Osteoblast (primary cell): ENCODE data around the gene PACSIN2. TPM values are rescaled to one million over a fixed set of nuclear protein-coding genes. Genes with fewer than 3 reads are reported as not detected.

Experiments
- DNase-seq: peaks from one replicate; pipeline ENCODE4 v3.0.0; 2011; ENCODE audit warnings: low spot score, mixed read lengths; ENCODE audit not compliant: insufficient read length; ENCODE audit errors: missing footprints
- H2AFZ ChIP-seq: 2 replicates; pipeline ENCODE4 v1.6.0; 2011; ENCODE audit warnings: mild to moderate bottlenecking, low read length
- H3K27ac ChIP-seq: 2 replicates; pipeline ENCODE4 v1.5.1; 2011; ENCODE audit warnings: mild to moderate bottlenecking, low read depth, low read length, moderate library complexity
- H3K27me3 ChIP-seq: 2 replicates; pipeline ENCODE4 v1.6.0; 2012; ENCODE audit warnings: mild to moderate bottlenecking, control low read depth, inconsistent platforms, low read length, moderate library complexity; ENCODE audit not compliant: insufficient read depth
- H3K36me3 ChIP-seq: 2 replicates; pipeline ENCODE4 v1.5.1; 2011; ENCODE audit warnings: mild to moderate bottlenecking, low read length, control low read depth, moderate library complexity; ENCODE audit not compliant: insufficient read depth
- H3K4me1 ChIP-seq: 2 replicates; pipeline ENCODE4 v1.5.1; 2011; ENCODE audit warnings: mild to moderate bottlenecking, low read length, control low read depth, moderate library complexity; ENCODE audit not compliant: insufficient read depth
- H3K4me2 ChIP-seq: 2 replicates; pipeline ENCODE4 v1.6.0; 2011; ENCODE audit warnings: mild to moderate bottlenecking, low read length; ENCODE audit not compliant: insufficient read depth
- H3K4me3 ChIP-seq: fragments of 200-600 bp; sonication (generic); 3 replicates; pipeline ENCODE4 v1.5.1; 2012; ENCODE audit warnings: mild to moderate bottlenecking, low read length, inconsistent platforms; ENCODE audit not compliant: insufficient read depth
- H3K79me2 ChIP-seq: 2 replicates; pipeline ENCODE4 v1.6.0; 2012; ENCODE audit warnings: mild to moderate bottlenecking, low read length, control low read depth, inconsistent platforms; ENCODE audit not compliant: insufficient read depth
- H3K9me3 ChIP-seq: 2 replicates; pipeline ENCODE4 v1.5.1; 2011; ENCODE audit warnings: low read depth, low read length, control low read depth
- H4K20me1 ChIP-seq: 2 replicates; pipeline ENCODE4 v1.6.0; 2012; ENCODE audit warnings: mild to moderate bottlenecking, low read length, control low read depth; ENCODE audit not compliant: insufficient read depth
- total RNA-seq: library from RNA; depleted of rRNA; stranded (reverse); fragments of >200 nt; gene quantifications from 2 replicates; pipeline ENCODE4 v1.2.3, GENCODE V29; 2012
- TF ChIP-seq, protein P1 (sequence below): IDR thresholded peaks from 2 replicates; pipeline ENCODE4 v1.5.1; 2011; ENCODE audit warnings: mild to moderate bottlenecking, low read depth, low read length, moderate library complexity; ENCODE audit errors: extremely low read depth

Gene PACSIN2
- total RNA-seq, 1 donor, result 38.0 TPM

DNA sequence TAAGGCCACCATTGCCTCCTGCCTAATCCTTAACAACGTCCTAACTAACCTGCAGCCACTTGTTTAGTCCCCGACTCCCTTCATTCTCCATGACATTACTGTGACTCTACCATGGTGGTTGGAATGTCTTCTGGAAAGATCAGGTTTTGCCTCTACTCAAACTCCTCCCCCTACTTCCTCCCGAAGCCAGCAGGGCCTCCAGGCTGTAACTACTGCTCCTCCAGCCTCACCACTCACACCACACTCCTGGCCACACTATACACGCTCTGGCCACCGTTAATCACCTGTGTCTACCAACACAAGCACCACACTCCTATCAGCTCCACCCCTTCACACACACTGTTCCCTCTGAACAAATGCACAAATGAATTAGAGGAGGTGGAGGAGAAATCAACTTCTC is 69.2 kb downstream of the PACSIN2 start:
- H3K4me3 ChIP-seq, result no peak overlapping the region
- peaks cover 88% of the 10 kb centered on the region for H3K79me2 ChIP-seq
- H3K4me2 ChIP-seq, result no peak overlapping the region
- no peak for DNase-seq
- TF ChIP-seq, protein P1, sequence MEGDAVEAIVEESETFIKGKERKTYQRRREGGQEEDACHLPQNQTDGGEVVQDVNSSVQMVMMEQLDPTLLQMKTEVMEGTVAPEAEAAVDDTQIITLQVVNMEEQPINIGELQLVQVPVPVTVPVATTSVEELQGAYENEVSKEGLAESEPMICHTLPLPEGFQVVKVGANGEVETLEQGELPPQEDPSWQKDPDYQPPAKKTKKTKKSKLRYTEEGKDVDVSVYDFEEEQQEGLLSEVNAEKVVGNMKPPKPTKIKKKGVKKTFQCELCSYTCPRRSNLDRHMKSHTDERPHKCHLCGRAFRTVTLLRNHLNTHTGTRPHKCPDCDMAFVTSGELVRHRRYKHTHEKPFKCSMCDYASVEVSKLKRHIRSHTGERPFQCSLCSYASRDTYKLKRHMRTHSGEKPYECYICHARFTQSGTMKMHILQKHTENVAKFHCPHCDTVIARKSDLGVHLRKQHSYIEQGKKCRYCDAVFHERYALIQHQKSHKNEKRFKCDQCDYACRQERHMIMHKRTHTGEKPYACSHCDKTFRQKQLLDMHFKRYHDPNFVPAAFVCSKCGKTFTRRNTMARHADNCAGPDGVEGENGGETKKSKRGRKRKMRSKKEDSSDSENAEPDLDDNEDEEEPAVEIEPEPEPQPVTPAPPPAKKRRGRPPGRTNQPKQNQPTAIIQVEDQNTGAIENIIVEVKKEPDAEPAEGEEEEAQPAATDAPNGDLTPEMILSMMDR, result no peak
- H4K20me1 ChIP-seq, result peaks cover 49% of the 10 kb centered on the region
- peaks cover 3% of the 10 kb centered on the region for H3K36me3 ChIP-seq
- no peak overlapping the region for H3K27ac ChIP-seq
- H3K9me3 ChIP-seq, result no peaks in the 10 kb centered on the region
- peaks cover 7% of the 10 kb centered on the region for H3K4me1 ChIP-seq
- H2AFZ ChIP-seq, result no peak overlapping the region
- no peaks in the 10 kb centered on the region for H3K27me3 ChIP-seq

DNA sequence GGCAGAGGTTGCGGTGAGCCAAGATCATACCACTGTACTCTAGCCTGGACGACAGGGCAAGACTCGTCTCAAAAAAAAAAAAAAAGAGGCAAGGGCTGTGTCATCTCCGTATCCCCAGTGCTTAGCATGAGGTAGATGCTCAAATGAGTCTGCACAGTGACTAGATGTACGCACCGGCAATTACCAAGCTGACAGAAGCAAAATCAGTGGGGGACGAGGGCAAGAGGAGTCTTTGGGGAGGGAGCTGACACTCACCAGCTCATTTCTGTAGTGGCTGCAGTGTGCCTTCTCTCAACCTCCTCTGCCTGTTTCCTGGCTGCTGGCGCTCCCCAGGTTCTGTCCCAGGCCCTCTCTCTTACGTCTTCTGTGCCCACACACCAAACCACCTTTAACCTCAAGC is 69.9 kb downstream of the PACSIN2 start:
- Histone ChIP-seq H3K27ac (no peak overlapping the region), H3K27me3 (no peaks in the 10 kb centered on the region), H3K9me3 (no peaks in the 10 kb centered on the region), H3K4me1 (peaks cover 13% of the 10 kb centered on the region), H3K4me2 (no peak overlapping the region), H2AFZ (no peak overlapping the region), H3K79me2 (peaks cover 87% of the 10 kb centered on the region), H3K36me3 (peaks cover 3% of the 10 kb centered on the region), H4K20me1 (peaks cover 45% of the 10 kb centered on the region), H3K4me3 (no peak overlapping the region)
- DNase-seq, result no peak
- TF ChIP-seq, protein P1, result no peak

DNA sequence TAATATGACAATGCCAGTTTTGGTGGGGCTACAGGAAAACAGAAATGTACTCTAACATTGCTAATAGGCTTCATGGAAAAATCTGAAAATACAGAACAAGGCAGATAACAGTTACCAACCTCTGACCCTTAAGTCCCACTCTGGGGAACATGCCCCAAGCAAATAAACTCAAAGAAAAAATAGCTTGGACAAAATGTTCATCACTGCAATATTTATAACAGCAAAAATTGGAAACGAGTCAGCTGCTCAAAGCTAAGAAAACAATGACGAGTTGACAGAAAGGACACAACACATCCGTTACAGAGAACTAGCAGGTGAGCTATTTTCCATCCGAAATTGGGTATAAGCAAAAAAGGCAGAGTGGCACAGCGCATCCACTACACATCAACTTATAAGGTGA is 70.5 kb downstream of the PACSIN2 start:
- H3K4me3 ChIP-seq, result no peak overlapping the region
- peaks cover 19% of the 10 kb centered on the region for H3K4me1 ChIP-seq
- H3K36me3 ChIP-seq, result peaks cover 3% of the 10 kb centered on the region
- H4K20me1 ChIP-seq, result peaks cover 45% of the 10 kb centered on the region
- no peak overlapping the region for H3K27ac ChIP-seq
- H3K4me2 ChIP-seq, result no peak overlapping the region
- H3K27me3 ChIP-seq, result no peaks in the 10 kb centered on the region
- TF ChIP-seq, protein P1, result no peak
- no peak overlapping the region for H2AFZ ChIP-seq
- peaks cover 87% of the 10 kb centered on the region for H3K79me2 ChIP-seq
- H3K9me3 ChIP-seq, result no peaks in the 10 kb centered on the region
- no peak for DNase-seq

DNA sequence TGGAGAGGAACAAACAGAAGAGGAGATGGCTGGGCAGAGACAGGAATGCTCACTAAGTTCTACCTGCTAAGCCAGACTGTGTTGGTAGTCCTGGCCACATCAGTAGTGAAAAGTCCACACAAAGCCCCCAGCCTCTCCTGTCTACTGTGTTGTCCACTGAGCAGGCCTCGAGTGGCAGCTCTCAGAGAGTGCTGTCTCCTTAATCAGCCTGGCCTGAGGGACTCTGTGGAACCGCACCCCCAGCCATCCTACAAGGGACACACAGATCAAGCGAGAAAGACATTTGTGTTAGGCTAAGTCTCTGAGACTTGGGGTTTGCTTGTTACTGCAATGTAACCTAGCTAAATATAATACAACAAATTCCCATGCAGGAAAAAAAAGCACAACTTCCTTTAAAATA is 71.0 kb downstream of the PACSIN2 start:
- DNase-seq, result no peak
- Histone ChIP-seq H3K4me1 (peaks cover 22% of the 10 kb centered on the region), H3K79me2 (peaks cover 87% of the 10 kb centered on the region), H3K4me2 (no peak overlapping the region), H3K4me3 (no peak overlapping the region), H3K9me3 (no peaks in the 10 kb centered on the region), H3K36me3 (peaks cover 3% of the 10 kb centered on the region), H3K27ac (no peak overlapping the region), H4K20me1 (peaks cover 44% of the 10 kb centered on the region), H2AFZ (no peak overlapping the region), H3K27me3 (no peaks in the 10 kb centered on the region)
- TF ChIP-seq, protein P1, result no peak
